SKM-1 treated with dmso at 0.1 percent for 144 hours (cell line): Measurements from ENCODE around the gene NAB2.
"Not testable (repeated sequence)": the region's sequence is repeated elsewhere in the genome, so short reads cannot be mapped to it uniquely, and the experiment has no call there.

ENCODE experiments used
- DNase-seq: peaks from one replicate; lab custom pipeline; 2025; ENCODE audit not compliant: unreplicated experiment; lab: John Stamatoyannopoulos, UW

The NAB2 gene

GRCh38 chr12:57063991-57064685 is 24.8 kb upstream of the NAB2 start:
- DNase-seq: no peak

DNA sequence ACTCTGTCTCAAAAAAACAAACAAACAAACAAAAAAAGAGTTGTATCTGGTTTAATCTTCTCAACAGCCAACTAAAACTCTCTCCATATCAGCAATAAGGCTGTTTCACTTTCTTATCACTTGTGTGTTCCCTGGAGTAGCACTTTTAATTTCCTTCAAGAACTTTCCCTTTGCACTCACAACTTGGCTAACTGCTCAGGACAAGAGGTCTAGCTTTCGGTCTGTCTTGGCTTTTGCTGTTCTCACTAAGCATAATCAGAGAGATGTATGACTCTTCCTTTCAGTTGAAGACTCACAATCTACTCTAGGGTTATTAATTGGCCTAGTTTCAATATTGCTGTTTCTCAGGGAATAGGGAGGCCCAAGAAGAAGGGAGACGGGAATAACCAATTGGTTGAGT is 22.7 kb upstream of the NAB2 start:
- no peak for DNase-seq

GRCh38 chr12:57069523-57069922 is 19.4 kb upstream of the NAB2 start:
- DNase-seq: peak; percentile 79

DNA sequence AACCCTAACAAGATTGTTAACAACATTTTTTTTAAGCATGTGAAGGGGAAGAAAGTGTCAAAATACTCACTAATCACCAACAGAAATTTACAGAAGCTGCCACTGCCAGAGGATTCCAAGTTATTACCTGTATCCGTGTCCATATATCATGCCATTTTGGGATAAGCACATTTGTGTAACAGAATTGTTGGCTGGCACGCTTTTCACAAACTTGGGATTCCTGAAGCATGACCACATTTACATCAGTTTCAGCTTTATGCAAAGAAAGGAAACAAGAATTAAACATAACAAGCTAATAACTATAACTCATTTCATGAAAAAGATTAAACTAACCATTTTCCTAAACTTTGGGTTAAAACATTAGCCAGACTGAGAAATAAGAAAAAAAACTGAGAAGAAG is 16.3 kb upstream of the NAB2 start:
- no peak for DNase-seq

DNA sequence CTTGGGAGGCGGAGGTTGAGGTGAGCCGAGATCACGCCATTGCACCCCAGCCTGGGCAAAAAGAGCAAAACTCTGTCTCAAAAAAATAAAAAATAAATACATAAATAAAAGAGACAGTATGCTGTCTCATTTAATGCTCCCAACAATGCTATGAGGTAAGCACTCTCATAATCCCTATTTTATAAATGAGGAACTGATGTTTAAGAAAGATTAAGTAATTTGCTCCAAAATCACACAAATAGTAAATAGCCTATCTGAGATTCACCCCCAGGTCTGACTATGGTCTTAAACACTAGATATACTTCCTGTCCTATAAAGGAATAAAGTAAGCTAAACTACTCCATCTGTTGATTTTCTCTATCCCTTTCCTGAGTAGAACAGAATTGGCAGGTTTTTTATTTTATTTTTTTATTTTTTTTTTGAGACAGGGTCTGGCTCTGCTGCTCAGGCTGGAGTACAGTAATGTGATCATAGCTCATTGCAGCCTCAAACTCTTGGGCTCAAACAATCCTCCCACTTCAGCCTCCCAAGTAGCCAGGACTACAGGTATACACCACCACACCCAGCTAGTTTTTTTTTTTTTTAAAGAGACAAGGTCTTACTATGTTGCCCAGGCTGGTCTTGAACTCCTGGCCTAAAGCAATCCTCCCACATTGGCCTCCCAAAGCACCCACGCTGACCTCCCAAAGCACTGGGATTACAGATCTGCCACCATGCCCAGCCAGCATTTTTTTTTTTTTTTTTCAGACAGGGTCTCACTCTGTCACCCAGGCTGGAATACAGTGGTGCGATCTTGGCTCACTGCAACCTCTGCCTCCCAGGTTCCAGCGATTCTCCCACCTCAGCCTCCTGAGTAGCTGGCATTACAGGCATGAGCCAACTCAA is 15.1 kb upstream of the NAB2 start:
- not testable (repeated sequence) for DNase-seq

DNA sequence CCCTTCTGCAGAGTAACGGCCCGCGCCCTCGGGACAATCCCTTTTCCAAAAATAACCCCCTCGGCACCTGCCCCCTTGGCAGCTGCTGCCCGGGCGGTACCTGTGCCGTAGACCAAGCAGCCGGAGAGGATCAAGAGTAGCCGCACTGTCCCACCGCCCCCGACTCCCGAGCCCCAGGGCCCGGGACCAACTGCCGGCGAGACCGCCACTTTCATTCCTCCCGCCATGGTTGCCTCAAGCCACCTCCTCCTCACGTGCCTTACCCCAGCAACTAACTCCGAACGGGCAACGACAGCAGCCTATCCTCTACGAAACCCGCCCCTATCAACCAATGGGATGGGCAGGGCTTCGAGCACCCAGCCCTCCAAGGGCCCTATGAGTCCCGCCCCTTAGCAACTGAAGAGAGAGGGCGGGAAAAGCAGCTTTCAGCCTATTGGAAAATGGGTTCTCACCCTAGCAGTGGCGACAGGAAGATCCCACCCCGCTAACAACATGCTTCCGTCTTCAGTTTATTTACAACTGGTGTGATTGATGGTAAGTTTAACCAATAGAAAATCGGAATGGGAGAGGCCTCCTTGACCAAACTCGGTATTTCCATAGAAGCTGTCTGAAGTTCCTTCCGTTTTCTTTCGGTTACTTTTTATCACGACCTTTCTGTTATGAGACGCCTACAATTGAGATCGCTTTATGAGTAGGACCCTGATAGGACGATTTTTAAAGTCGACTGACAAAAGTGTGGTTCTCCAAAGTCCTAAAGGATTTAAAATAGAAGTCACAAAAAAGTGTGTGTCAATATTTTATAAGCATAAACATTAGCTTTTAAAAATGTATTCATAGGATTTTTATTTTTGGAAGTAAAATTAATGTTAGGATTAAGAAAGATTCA is 10.2 kb upstream of the NAB2 start, which contains the start of gene NEMP1:
TSS of gene NEMP1 (minus strand) at position 273 of the 886 bp plus-strand sequence. CDS start at position 227, 46 bp downstream.
- peak; percentile 93 for DNase-seq

- DNase-seq: no peak
Measured at GRCh38 chr12:57079821-57080220, 9.1 kb upstream of the NAB2 start.

- no peak for DNase-seq
Measured at GRCh38 chr12:57080855-57081254, 8.1 kb upstream of the NAB2 start.

DNA sequence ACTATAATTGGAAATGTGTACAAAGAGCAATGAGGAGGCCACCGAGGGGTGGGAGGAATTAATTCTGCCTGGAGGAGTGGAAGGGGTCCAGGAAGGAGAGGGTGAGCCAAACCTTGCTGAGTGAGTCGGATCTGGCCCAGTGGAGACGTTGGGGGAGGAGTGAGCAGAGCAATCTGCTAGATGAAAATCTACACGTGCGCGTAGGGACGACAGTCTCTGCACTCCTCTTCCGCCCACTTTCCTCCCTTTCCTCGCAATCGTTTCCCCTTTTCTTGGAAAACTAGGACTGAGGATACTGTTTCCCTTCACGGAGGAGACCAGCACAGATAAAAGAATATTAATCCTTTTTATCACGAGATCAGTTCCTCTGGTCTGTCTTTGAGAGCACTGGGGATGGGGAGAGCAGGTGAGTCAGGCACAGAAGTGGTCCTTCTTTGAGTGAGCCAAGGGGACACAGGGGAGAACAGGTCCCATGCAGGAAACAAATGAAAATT is 2.9 kb upstream of the NAB2 start:
- DNase-seq: no peak

DNA sequence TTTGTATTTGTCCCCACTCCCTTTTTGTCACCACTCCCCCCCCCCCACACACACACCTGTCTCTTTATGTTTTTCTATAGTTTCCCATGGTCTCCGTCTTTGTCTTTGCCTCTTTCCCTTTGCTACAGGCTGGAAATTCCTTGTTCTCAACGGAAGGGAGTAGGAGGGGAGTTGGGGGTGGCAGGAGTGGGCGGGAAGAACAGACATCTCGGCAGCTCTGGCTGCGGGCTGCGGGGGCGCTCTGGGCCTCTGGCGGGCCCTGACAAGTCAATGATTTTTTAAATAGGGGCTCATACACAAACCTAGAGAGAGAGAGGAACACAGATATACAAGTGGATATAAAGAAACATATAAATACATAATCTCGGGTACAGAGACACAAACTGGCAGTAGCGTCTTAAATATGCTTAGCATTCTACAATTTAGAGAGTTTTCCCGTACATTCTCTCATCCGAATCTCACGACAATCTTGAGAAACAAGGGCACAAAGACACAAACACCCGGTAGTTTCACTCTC is 2.4 kb upstream of the NAB2 start:
- no peak for DNase-seq

- no peak for DNase-seq
Measured at GRCh38 chr12:57087010-57087690, 1.8 kb upstream of the NAB2 start.

DNA sequence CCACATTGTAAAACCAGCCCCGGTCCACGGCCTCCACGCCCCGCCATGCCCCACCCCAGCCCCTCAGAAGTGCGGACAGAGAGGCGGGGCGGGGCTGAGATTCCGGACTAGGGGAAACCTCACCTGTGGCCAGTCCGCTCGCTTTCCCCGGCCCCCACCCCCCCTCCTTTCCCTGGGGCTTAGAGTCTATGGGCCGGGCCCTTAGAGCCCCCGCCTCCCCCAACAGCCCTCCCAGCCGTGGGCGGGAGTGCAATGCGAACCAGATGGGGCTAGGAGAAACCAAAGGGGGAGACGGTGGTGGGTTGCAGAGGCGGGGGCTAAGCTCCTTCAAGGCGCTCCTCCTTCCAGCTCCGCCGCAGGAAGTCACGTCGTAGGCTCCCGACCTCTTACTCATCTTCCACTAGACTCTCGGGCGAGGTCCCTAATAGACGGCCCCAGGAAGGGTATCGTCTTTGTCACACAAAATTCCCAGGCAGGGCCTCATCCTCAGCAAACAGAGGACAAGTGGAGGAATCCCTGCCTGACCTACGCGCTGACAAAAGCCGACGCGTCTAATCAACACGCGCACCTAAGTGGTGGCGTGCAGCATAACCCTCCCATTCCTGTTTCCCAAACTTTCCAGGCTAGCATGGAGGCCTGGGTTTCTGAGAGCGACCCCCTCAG is 1.1 kb upstream of the NAB2 start:
- DNase-seq: no peak

DNA sequence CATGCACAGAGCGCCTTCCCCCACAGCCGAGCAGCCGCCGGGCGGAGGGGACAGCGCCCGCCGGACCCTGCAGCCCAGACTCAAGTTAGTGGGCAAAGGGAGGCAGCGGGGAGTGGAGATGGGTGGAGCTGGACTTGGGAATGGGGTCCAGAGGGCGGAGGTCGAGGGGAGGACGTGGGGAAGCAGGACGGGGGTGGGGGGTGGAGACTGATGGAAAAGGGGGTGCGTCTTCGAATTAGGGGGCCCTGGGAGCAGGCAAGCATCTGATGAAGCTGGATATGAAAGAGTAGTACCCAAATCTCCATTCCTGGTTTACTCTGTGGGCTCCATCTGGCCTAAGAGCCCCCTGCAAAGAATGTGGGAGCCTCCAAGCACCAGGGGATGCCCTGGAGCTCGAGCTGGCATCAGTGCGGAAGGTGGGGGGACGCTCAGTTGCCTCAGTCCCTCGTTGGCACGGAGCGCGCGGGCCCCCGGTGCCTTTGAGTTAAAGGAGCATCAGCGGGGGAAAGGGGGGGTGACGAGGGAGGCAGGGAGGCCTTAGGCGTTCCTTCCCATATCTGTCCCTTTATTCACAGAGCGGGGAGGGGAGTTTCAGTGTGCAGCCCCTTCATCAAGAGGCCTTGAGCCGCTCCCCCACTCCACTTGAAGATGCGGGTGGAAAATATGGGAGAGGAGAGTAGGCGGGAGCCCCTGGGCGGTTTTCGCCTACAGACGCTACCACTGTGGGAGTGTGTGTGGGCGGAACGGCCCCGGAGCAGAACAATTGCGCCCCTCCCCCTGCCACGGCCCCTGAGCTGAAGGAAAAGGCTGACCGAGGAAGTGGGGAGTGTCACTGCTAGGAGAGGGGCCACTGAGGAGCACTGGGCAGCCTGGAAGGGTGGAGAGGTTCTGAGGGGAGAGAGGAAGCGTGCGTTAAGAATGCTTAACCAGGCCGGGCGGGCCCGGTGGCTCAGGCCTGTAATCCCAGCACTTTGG is 644 bp downstream of the NAB2 start:
- DNase-seq: no peak

DNA sequence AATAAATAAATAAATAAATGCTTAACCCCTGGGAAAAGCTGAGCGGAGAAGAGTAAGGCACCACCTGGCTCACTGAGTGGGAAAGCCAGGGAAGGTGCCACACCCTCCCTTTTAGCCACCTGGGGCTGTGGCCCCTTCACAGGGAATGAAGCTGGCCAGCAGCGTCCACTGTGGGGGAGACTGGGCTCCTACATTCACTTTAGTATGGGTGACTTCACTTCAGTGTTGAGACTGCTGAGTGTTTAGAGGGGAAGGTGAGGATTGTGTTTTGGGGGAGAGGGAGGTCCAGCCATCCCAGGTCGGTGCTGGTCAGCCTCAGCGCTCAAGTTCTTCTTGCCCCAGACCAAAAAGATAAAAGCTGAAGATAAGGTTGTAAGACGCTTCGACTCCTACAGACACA is 1.6 kb downstream of the NAB2 start:
- no peak for DNase-seq

DNA sequence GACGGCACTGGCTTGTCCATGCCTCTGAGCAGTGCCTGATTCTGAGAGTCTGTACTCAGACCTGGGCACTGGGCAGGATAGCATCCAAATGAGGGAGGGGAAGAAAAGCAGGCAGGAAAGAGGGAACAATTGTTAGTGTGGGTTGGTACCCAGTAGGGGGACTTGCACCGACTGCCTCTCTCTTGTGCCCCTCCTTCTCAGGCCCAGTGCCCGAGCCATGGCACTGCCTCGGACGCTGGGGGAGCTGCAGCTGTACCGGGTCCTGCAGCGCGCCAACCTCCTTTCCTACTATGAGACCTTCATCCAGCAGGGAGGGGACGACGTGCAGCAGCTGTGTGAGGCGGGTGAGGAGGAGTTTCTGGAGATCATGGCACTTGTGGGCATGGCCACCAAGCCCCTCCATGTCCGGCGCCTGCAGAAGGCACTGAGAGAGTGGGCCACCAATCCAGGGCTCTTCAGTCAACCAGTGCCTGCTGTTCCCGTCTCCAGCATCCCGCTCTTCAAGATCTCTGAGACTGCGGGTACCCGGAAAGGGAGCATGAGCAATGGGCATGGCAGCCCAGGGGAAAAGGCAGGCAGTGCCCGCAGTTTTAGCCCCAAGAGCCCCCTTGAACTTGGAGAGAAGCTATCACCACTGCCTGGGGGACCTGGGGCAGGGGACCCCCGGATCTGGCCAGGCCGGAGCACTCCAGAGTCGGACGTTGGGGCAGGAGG is 2.2 kb downstream of the NAB2 start:
- DNase-seq: no peak

DNA sequence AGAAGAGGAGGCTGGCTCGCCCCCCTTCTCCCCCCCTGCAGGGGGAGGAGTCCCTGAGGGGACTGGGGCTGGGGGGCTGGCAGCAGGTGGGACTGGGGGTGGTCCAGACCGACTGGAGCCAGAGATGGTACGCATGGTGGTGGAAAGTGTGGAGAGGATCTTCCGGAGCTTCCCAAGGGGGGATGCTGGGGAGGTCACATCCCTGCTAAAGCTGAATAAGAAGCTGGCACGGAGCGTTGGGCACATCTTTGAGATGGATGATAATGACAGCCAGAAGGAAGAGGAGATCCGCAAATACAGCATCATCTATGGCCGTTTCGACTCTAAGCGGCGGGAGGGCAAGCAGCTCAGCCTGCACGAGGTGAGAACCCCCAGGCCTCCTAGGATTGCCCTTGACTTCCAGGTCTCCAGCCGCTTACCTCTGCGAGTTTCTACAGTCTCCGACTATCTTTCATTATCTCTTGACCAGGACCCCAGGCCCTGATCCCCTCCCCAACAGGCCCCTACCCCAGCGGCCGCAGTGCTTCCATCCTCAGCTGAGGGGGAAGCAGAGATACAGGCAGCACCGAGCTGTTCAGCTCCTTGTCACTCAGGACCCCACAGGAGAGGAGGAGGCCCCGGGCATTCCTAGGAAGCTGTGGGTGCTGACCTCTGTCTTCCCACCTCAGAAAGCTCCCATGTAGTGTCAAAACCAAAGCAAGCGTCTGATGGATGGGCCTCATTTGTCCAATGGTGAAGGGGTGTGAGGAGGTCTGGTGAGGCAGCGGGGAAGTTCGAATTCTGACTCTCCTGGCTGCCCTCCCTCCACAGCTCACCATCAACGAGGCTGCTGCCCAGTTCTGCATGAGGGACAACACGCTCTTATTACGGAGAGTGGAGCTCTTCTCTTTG is 3.0 kb downstream of the NAB2 start:
- no peak for DNase-seq

GRCh38 chr12:57092529-57092862 is 3.6 kb downstream of the NAB2 start:
- DNase-seq: no peak
